GM23248 (cell line): Measurements from ENCODE around the gene MBTPS1. TPM values are rescaled to one million over a fixed set of nuclear protein-coding genes. Genes with fewer than 3 reads are reported as not detected.

Experiments used
- DNase-seq: peaks from one replicate; pipeline ENCODE4 v3.0.0-alpha.2; 2015
- H2AFZ ChIP-seq: fragments of 200-600 bp; sonication (generic); 2 replicates; pipeline ENCODE4 v1.6.1; 2016; ENCODE audit warnings: antibody characterized with exemption
- H3F3A ChIP-seq: fragments of 200-600 bp; sonication (generic); 2 replicates; pipeline ENCODE4 v1.6.1; 2016; ENCODE audit warnings: mild to moderate bottlenecking, antibody characterized with exemption, mixed run types; ENCODE audit not compliant: insufficient read depth
- H3K27ac ChIP-seq: fragments of 200-600 bp; sonication (generic); 2 replicates; pipeline ENCODE4 v1.5.1; 2016; ENCODE audit warnings: mild to moderate bottlenecking
- H3K27me3 ChIP-seq: fragments of 200-600 bp; sonication (generic); replicated peaks from 2 replicates; pipeline ENCODE4 v1.6.1; 2016; ENCODE audit warnings: mild to moderate bottlenecking; ENCODE audit not compliant: insufficient read depth
- H3K36me3 ChIP-seq: fragments of 200-600 bp; sonication (generic); 2 replicates; pipeline ENCODE4 v1.6.1; 2016; ENCODE audit warnings: low read depth, mild to moderate bottlenecking
- H3K4me1 ChIP-seq: fragments of 200-600 bp; sonication (generic); 2 replicates; pipeline ENCODE4 v1.6.1; 2016; ENCODE audit warnings: mild to moderate bottlenecking; ENCODE audit not compliant: insufficient read depth
- H3K4me2 ChIP-seq: fragments of 200-600 bp; sonication (generic); one replicate; pipeline ENCODE4 v1.6.1; 2016; ENCODE audit warnings: mild to moderate bottlenecking; ENCODE audit not compliant: unreplicated experiment
- H3K4me3 ChIP-seq: fragments of 200-600 bp; sonication (generic); 2 replicates; pipeline ENCODE4 v1.5.1; 2016; ENCODE audit warnings: mild to moderate bottlenecking
- H3K79me2 ChIP-seq: fragments of 200-600 bp; sonication (generic); 2 replicates; pipeline ENCODE4 v1.6.1; 2016; ENCODE audit warnings: mild to moderate bottlenecking; ENCODE audit not compliant: insufficient read depth
- H3K9ac ChIP-seq: fragments of 200-600 bp; sonication (generic); 2 replicates; pipeline ENCODE4 v1.6.1; 2016; ENCODE audit warnings: mild to moderate bottlenecking
- H3K9me2 ChIP-seq: fragments of 200-600 bp; sonication (generic); 2 replicates; pipeline ENCODE4 v1.6.1; 2016; ENCODE audit warnings: mixed run types, mild to moderate bottlenecking, moderate library complexity; ENCODE audit not compliant: insufficient read depth
- H3K9me3 ChIP-seq: fragments of 200-600 bp; sonication (generic); one replicate; pipeline ENCODE4 v1.6.1; 2017; ENCODE audit warnings: low read depth
- H4K20me1 ChIP-seq: fragments of 200-600 bp; sonication (generic); 2 replicates; pipeline ENCODE4 v1.6.0; 2016; ENCODE audit not compliant: insufficient read depth
- EZH2 ChIP-seq: fragments of 200-600 bp; sonication (generic); IDR thresholded peaks from 2 replicates; pipeline ENCODE4 v1.6.1; 2018; ENCODE audit warnings: antibody characterized with exemption, mild to moderate bottlenecking; ENCODE audit not compliant: insufficient read depth, poor library complexity, severe bottlenecking
- EZH2phosphoT487 ChIP-seq: fragments of 200-600 bp; sonication (generic); IDR thresholded peaks from 2 replicates; pipeline ENCODE4 v1.6.1; 2018; ENCODE audit warnings: antibody characterized with exemption, moderate library complexity, mild to moderate bottlenecking, low read depth; ENCODE audit not compliant: insufficient read depth
- WGBS, 2 experiments: methylation state at CpG; one replicate each; pipeline ENCODE4 v1.1.6; 2015 to 2017; ENCODE audit warnings: low lambda C conversion rate in 2 of 2, low coverage in 1 of 2; ENCODE audit errors: missing lambda C conversion rate in 2 of 2; 5-methylcytosine and 5-hydroxymethylcytosine counted together
- in situ Hi-C: fragments of 300-500 bp; cut with MboI; formaldehyde crosslinking; loops from 2 replicates; pipeline ENCODE4 v1.15.0; 2020
- polyA plus RNA-seq: library from polyadenylated mRNA; unstranded; fragments of >200 nt; fragmentation: Nextera tagmentation; extraction: Ambion mirVana; gene quantifications from 2 replicates; pipeline ENCODE4 v1.2.1, GENCODE V29; 2016
- total RNA-seq: library from RNA; depleted of rRNA; stranded (reverse); fragments of >200 nt; shearing (Covaris generic); gene quantifications from 2 replicates; pipeline ENCODE4 v1.2.3, GENCODE V29; 2014

MBTPS1 gene
- total and polyA plus RNA-seq, 2 experiments from 2014 or later, result 84.0 to 95.7 TPM

DNA sequence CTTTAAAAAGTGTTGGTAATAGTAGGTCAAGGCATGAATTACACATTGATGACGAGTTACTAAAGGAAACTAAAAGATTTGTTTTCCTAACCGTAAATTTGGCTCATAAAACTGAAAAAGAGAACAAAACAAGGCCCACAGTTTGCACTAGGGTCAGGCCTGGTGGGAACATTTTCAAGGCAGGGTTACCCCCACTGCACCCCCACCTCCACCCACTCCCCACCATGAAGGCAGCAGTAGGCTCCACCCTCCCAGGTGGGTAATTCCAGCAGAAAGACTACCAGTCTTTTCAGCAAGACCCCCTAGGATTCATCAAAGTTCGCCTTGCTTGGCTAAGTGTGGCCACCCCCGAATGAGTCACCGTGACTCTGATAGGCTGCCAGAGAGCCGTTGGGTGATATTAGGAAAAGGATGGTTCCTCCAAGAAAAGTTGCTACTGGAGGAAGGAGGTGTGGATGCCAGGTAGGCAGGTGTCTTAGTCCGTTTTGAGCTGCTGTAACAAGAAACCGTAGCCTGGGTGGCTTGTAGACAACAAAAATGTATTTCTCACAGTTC is 37.0 kb upstream of the MBTPS1 start:
- no peaks in the 10 kb centered on the region for H3K9me2 ChIP-seq
- no peaks in the 10 kb centered on the region for H3K4me1 ChIP-seq
- peaks cover 4% of the 10 kb centered on the region; the same call in 1 of the 2 replicates for H3K27me3 ChIP-seq
- H3K36me3 ChIP-seq, result no peaks in the 10 kb centered on the region
- no peak overlapping the region for H3K9ac ChIP-seq
- no peak overlapping the region for H3K27ac ChIP-seq
- H3K4me2 ChIP-seq, result no peak overlapping the region
- H3K79me2 ChIP-seq, result no peaks in the 10 kb centered on the region
- no peaks in the 10 kb centered on the region for H3F3A ChIP-seq
- TF ChIP-seq EZH2 (no peak), EZH2phosphoT487 (no peak)
- no peak overlapping the region for H3K4me3 ChIP-seq
- 47% methylated on average over 8 of the region's 8 CpGs for WGBS, 2 experiments
- H4K20me1 ChIP-seq, result no peaks in the 10 kb centered on the region
- H3K9me3 ChIP-seq, result no peaks in the 10 kb centered on the region
- peak; percentile 33 for DNase-seq
- in situ Hi-C loops, result no loop called here
- no peak overlapping the region for H2AFZ ChIP-seq

- H3K4me3 ChIP-seq, result no peak overlapping the region
- in situ Hi-C loops, result no loop called here
- H2AFZ ChIP-seq, result no peak overlapping the region
- no peaks in the 10 kb centered on the region for H3K4me1 ChIP-seq
- no peak overlapping the region for H3K4me2 ChIP-seq
- H3K9ac ChIP-seq, result no peak overlapping the region
- H3K27me3 ChIP-seq, result no peaks in the 10 kb centered on the region; the same call in 1 of the 2 replicates
- no peaks in the 10 kb centered on the region for H3K79me2 ChIP-seq
- H3K36me3 ChIP-seq, result no peaks in the 10 kb centered on the region
- H3K27ac ChIP-seq, result no peak overlapping the region
- H4K20me1 ChIP-seq, result no peaks in the 10 kb centered on the region
- WGBS, 2 experiments, result 72 to 86% methylated on average over 3 of the region's 3 CpGs
- no peak for TF ChIP-seq EZH2phosphoT487
- TF ChIP-seq EZH2, result no peak
- no peaks in the 10 kb centered on the region for H3F3A ChIP-seq
- no peaks in the 10 kb centered on the region for H3K9me2 ChIP-seq
- no peaks in the 10 kb centered on the region for H3K9me3 ChIP-seq
- no peak for DNase-seq
Observed at GRCh38 chr16:84150926-84151325, 34.2 kb upstream of the MBTPS1 start.

DNA sequence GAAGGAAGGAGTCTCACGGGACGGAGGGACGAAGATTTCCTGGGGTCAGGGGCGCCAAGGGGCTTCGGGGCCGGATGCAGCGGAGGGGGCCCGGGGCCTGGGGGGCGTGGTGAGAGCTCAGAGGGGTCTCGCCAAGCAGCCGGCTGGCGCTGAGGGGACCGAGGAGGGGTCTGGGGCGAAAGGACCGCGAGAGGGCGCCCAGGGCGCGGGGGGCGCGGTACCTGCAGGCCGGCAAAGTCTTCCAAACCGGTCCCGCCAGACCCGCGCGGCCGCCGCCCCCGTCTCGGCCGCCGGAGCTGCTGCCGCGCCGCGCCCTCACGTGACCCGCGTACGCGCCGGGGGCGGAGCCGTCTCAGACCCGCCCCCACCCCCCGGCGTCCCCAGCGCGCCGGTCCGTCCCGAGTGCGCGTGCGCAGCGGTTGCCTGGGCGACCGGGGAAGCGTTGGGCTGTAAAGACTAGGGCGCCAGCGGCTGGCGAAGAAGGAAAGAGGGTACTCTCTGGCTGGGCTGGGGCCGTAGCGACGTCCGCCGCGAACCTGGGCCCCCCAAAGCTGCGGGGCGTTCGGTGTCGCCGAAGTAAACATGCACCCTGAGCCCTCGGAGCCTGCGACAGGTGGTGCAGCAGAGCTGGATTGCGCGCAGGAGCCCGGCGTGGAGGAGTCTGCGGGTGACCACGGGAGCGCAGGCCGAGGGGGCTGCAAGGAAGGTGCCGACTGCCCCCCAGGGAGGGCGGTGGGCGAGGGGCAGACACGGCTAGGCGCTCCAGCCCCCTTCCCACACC is 28.3 kb upstream of the MBTPS1 start, which contains the start of the genes DNAAF1 and HSDL1:
Gene DNAAF1, plus strand, starts transcription at position 450 of the 781 bp plus-strand sequence. Its CDS starts 133 bp downstream, at position 583.
Gene HSDL1, minus strand, starts transcription at position 319 of the 781 bp plus-strand sequence. CDS start 13,856 bp downstream, outside the sequence.
- Histone ChIP-seq H3K36me3 (no peaks in the 10 kb centered on the region), H3K4me3 (peak within 1 kb of the TSS; percentile 87), H3K27ac (0 out of 2 replicates have a peak within 1 kb of the TSS, but pooled peaks have one; percentile 7), H3K4me2 (peak within 1 kb of the TSS; percentile 93), H3K9me3 (no peaks in the 10 kb centered on the region), H3K4me1 (no peaks in the 10 kb centered on the region), H3K27me3 (no peaks in the 10 kb centered on the region; the same call in 1 of the 2 replicates), H2AFZ (peak within 1 kb of the TSS; percentile 85), H3K9me2 (no peaks in the 10 kb centered on the region), H3K9ac (peak within 1 kb of the TSS; percentile 78), H3F3A (no peaks in the 10 kb centered on the region), H3K79me2 (peaks cover 42% of the 10 kb centered on the region), H4K20me1 (no peaks in the 10 kb centered on the region)
- WGBS, 2 experiments, result 1 to 2% methylated on average over 51 to 52 of the region's 89 CpGs
- TF ChIP-seq EZH2phosphoT487 (no peak), EZH2 (no peak)
- in situ Hi-C loops, result no loop called here
- peak; percentile 95 for DNase-seq

- no peak for TF ChIP-seq EZH2
- no peak for TF ChIP-seq EZH2phosphoT487
- Histone ChIP-seq H3K27ac (0 out of 2 replicates have a peak overlapping the region, but pooled peaks have one; percentile 7), H3K9me3 (no peaks in the 10 kb centered on the region), H2AFZ (peak overlapping the region; percentile 85), H3K4me1 (peaks cover 3% of the 10 kb centered on the region), H3K9me2 (no peaks in the 10 kb centered on the region), H4K20me1 (no peaks in the 10 kb centered on the region), H3K4me3 (peak overlapping the region; percentile 87), H3K4me2 (peak overlapping the region; percentile 93), H3K79me2 (peaks cover 48% of the 10 kb centered on the region), H3K9ac (peak overlapping the region; percentile 78), H3F3A (no peaks in the 10 kb centered on the region), H3K27me3 (no peaks in the 10 kb centered on the region; the same call in 1 of the 2 replicates), H3K36me3 (no peaks in the 10 kb centered on the region)
- in situ Hi-C loops, result no loop called here
- WGBS, 2 experiments, result 1% methylated on average over 29 to 39 of the region's 39 CpGs
- peak; percentile 64 for DNase-seq
Observed at GRCh38 chr16:84144209-84144858, 27.6 kb upstream of the MBTPS1 start.
